A673 (cell line): ENCODE results near the gene DHDH.

Source experiments
- CTCF ChIP-seq: fragments of 300-800, 200-600 bp; sonication (generic); conservative IDR thresholded peaks from 2 replicates; pipeline ENCODE4 v1.5.1; 2017; ENCODE audit warnings: low read depth, mild to moderate bottlenecking, antibody characterized with exemption, low read length, moderate library complexity, mixed read lengths
- EZH2 ChIP-seq: fragments of 200-600 bp; sonication (generic); IDR thresholded peaks from 2 replicates; pipeline ENCODE4 v1.6.1; 2017; ENCODE audit warnings: borderline replicate concordance, low read depth, mild to moderate bottlenecking, mixed read lengths, antibody characterized with exemption, low read length; ENCODE audit not compliant: poor library complexity, severe bottlenecking

GRCh38 chr19:48982280-48982679 is 48.8 kb downstream of the DHDH start:
- TF ChIP-seq CTCF (no peak), EZH2 (no peak)
